ENCODE data around the gene TTC34.

- TF ChIP-seq, protein P1, sequence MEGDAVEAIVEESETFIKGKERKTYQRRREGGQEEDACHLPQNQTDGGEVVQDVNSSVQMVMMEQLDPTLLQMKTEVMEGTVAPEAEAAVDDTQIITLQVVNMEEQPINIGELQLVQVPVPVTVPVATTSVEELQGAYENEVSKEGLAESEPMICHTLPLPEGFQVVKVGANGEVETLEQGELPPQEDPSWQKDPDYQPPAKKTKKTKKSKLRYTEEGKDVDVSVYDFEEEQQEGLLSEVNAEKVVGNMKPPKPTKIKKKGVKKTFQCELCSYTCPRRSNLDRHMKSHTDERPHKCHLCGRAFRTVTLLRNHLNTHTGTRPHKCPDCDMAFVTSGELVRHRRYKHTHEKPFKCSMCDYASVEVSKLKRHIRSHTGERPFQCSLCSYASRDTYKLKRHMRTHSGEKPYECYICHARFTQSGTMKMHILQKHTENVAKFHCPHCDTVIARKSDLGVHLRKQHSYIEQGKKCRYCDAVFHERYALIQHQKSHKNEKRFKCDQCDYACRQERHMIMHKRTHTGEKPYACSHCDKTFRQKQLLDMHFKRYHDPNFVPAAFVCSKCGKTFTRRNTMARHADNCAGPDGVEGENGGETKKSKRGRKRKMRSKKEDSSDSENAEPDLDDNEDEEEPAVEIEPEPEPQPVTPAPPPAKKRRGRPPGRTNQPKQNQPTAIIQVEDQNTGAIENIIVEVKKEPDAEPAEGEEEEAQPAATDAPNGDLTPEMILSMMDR (IDR thresholded peaks at IDR 0.05), result no peak
- no peak for TF ChIP-seq POLR2A (IDR thresholded peaks at IDR 0.05)
These were observed 16.5 kb downstream of the TTC34 start for GRCh38 chr1:2784854-2785630.
